SK-N-MC (cell line): ENCODE measurements around the gene ZFR.

ENCODE experiments used
- DNase-seq: peaks from one replicate; pipeline ENCODE4 v3.0.0-alpha.2; 2011; ENCODE audit warnings: low read depth, low spot score
- H3K27ac ChIP-seq: fragments of 200-600 bp; sonication (generic); 2 replicates; pipeline ENCODE4 v1.5.1; 2016; ENCODE audit warnings: mixed run types
- H3K36me3 ChIP-seq: fragments of 200-600 bp; sonication (generic); 2 replicates; pipeline ENCODE4 v1.6.1; 2017; ENCODE audit warnings: antibody characterized with exemption, low read length, mixed read lengths; ENCODE audit not compliant: insufficient read depth
- H3K4me3 ChIP-seq: fragments of 200-600 bp; sonication (generic); 2 replicates; pipeline ENCODE4 v1.5.1; 2016
- H3K9ac ChIP-seq: fragments of 200-600 bp; sonication (generic); 2 replicates; pipeline ENCODE4 v1.8.0; 2017; ENCODE audit warnings: mixed run types, mixed read lengths; ENCODE audit not compliant: insufficient read length
- H3K9me3 ChIP-seq: fragments of 200-600 bp; sonication (generic); 2 replicates; pipeline ENCODE4 v1.6.1; 2017; ENCODE audit warnings: low read depth, mild to moderate bottlenecking, antibody characterized with exemption, low read length, moderate library complexity, mixed read lengths
- EZH2 ChIP-seq: fragments of 200-600 bp; sonication (generic); IDR thresholded peaks from one replicate; pipeline ENCODE4 v1.6.1; 2017; ENCODE audit warnings: antibody characterized with exemption
- FOXP2 ChIP-seq: optimal IDR thresholded peaks from 2 replicates; pipeline ENCODE3; 2011; ENCODE audit warnings: mild to moderate bottlenecking, moderate library complexity; ENCODE audit not compliant: insufficient read depth; ENCODE audit errors: extremely low read length, control extremely low read depth
- POLR2AphosphoS5 ChIP-seq: IDR thresholded peaks from 2 replicates; pipeline ENCODE4 v1.6.1; 2012; ENCODE audit warnings: mild to moderate bottlenecking, low read depth, low read length, borderline replicate concordance

Gene ZFR

DNA sequence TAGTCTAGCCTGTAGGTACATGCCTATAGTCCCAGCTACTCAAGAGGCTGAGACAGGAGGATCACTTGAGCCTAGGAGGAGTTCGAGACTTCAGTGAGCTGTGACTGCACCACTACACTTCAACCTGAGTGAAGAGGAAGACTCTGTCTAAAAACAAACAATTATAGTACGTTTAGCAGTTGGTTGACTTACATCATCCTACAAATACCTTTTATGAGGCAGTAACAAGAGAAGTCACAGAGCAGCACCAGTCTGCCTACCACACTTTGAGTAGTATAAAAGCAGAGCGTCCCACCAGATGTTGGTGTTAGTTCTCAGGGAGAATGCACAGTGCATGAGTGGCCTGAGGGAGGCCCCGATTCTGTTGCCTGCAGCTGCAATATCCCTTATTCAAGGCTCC is 16.1 kb downstream of the ZFR start:
- no peak for DNase-seq
- Histone ChIP-seq H3K27ac (no peak overlapping the region), H3K4me3 (no peak overlapping the region), H3K9me3 (peaks cover 7% of the 10 kb centered on the region), H3K36me3 (peaks cover 60% of the 10 kb centered on the region), H3K9ac (no peak overlapping the region)
- no peak for TF ChIP-seq POLR2AphosphoS5
- no peak for TF ChIP-seq FOXP2
- no peak for TF ChIP-seq EZH2

DNA sequence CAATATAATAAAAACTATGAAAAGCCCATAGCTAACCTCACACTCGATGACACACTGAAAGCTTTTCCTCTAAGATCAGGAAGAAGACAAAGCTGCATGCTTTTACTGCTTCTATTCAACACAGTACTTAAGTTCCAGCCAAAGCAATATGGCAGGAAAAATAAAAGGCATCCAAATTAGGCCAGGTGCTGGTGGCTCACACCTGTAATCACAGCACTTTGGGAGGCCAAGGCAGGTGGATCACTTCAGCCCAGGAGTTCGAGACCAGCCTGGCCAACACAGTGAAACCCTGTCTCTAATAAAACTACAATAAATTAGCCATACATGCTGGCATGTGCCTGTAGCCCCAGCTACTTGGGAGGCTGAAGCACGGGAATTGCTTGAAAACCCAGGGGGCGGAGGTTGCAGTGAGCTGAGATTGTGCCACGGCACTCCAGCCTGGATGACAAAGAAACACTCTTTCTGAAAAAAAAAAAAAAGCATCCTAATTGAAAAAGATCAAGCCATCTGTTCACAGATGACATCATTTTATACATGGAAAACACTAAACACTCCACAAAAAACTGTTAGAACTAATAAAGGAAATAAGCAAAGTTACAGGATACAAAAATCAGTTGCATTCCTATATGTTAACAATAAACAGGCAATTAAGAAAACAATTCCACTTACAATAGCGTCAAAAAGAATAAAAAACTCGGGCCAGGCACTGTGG is 17.9 kb downstream of the ZFR start:
- Histone ChIP-seq H3K9ac (no peak overlapping the region), H3K9me3 (peaks cover 7% of the 10 kb centered on the region), H3K4me3 (no peak overlapping the region), H3K27ac (no peak overlapping the region), H3K36me3 (peaks cover 58% of the 10 kb centered on the region)
- no peak for DNase-seq
- TF ChIP-seq EZH2 (no peak), FOXP2 (no peak), POLR2AphosphoS5 (no peak)

DNA sequence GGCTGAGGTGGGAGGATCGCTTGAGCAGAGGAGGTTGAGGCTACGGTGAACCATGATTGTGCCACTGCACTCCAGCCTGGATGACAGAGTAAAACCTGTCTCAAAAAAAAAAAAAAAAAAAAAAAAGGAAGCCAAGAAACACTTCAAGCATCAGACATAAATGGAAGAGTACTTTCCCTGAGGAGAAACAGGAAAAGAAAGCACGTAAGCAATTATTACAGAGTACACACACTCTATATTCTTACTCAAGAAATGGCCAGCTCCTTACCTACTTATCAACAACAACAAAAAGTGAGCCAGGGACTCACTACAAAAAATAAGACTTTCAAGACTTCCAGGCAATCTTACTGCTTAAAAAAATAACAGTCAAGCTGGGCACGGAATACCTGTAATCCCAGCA is 21.8 kb downstream of the ZFR start:
- Histone ChIP-seq H3K9ac (no peak overlapping the region), H3K4me3 (no peak overlapping the region), H3K9me3 (peaks cover 7% of the 10 kb centered on the region), H3K36me3 (peaks cover 50% of the 10 kb centered on the region), H3K27ac (no peak overlapping the region)
- no peak for DNase-seq
- TF ChIP-seq FOXP2 (no peak), POLR2AphosphoS5 (no peak), EZH2 (no peak)

DNA sequence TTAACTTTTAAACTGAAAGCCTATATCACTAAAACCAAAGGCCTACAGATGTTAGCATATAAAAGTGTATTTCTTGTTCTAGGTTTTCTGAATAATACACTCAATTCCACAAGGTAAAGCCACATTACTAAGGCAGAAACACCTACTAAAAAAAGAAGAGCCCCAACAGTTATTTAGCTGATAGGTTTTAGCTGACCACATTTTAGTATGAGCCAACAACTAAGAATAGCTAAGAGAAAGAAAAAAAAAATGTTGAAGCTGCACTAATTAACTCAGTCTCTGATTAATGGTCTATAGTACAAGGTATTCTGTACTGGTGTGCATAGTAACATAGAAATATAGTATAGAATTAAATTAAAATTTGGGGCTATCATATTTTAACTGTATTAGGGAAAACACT is 23.5 kb downstream of the ZFR start:
- TF ChIP-seq POLR2AphosphoS5 (no peak), EZH2 (no peak), FOXP2 (no peak)
- no peak overlapping the region for H3K27ac ChIP-seq
- peaks cover 49% of the 10 kb centered on the region for H3K36me3 ChIP-seq
- no peak overlapping the region for H3K4me3 ChIP-seq
- no peak overlapping the region for H3K9ac ChIP-seq
- no peak for DNase-seq
- H3K9me3 ChIP-seq = peaks cover 4% of the 10 kb centered on the region

DNA sequence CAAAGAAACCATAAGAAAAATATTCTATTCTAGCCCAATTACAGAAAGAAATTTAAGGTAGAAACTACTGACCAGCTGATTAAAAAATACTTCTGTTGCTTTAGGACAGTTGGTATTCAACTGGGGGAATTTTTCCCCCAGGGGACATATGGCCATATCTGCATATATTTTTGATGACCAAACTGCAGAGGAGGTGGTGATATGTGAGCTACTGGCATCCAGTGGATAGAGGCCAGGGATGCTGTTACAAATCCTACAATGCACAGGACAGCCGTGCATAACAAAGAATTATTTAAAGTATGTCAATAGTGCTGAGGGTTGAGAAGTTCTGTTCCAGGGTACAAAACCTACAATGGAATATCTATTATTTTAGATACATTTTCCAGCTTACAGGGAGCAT is 24.0 kb downstream of the ZFR start:
- TF ChIP-seq EZH2 = no peak
- no peak for TF ChIP-seq POLR2AphosphoS5
- TF ChIP-seq FOXP2 = no peak
- H3K27ac ChIP-seq = no peak overlapping the region
- H3K9ac ChIP-seq = no peak overlapping the region
- H3K4me3 ChIP-seq = no peak overlapping the region
- peaks cover 54% of the 10 kb centered on the region for H3K36me3 ChIP-seq
- peaks cover 3% of the 10 kb centered on the region; the same call in 1 of the 2 replicates for H3K9me3 ChIP-seq
- no peak for DNase-seq

DNA sequence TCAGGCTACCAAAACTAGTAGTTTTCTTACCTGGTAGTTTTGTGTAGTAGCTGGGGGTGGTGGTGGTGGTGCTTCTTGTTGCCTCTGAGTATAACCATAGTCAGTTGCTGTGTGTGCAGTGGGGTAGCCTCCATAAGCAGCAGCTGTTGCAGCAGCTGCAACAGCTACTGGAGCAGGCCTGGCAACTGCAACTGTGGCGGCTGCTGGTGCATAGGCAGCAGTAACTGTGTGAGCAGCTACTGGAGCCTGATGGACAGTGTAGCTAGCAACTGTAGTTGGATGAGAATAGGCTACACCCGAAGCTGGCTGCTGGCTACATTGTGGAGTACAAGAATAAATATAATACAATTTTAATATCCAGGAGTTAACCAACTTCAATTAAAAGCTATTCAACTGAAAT is 24.7 kb downstream of the ZFR start:
- Histone ChIP-seq H3K9me3 (peaks cover 3% of the 10 kb centered on the region; the same call in 1 of the 2 replicates), H3K9ac (no peak overlapping the region), H3K27ac (no peak overlapping the region), H3K4me3 (no peak overlapping the region), H3K36me3 (peaks cover 57% of the 10 kb centered on the region)
- no peak for DNase-seq
- TF ChIP-seq FOXP2 (no peak), EZH2 (no peak), POLR2AphosphoS5 (no peak)

DNA sequence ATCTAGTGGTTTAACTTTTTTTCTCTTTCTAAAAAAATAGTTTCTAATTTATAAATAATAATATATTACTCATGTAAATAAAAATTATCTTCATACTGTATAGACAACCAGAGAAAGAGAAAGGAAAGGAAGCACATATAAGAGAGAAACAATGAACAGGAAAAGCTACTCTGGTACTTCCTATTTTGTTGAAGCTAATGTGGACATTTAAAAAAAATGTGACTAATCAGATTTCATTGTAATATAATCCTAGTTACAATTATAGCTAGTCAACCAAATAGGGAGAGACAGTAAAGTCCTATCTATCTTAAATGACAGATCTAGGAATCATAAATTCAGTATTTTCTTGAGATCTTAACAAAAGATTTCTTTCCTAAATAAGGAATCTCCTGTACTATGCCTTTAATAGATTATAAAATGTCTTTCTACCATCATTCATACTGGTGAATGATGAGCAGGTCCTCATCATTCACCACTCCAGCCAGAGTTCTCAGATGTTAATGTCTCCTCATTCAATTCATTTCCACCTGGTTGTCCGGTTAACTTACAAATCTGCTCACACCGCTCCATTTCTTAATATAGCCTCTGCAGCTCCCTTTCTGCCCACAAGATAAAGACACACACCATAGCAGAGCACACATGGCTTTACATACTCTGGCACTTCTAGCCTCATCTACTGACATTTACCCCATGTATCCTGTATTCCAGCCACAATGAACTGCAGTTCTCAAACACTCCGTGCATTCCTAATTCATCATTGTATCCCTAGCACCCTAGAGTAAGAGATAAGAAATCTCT is 30.9 kb downstream of the ZFR start:
- Histone ChIP-seq H3K9me3 (no peaks in the 10 kb centered on the region), H3K27ac (no peak overlapping the region), H3K36me3 (peaks cover 90% of the 10 kb centered on the region), H3K4me3 (no peak overlapping the region), H3K9ac (no peak overlapping the region)
- no peak for DNase-seq
- TF ChIP-seq EZH2 (no peak), FOXP2 (no peak), POLR2AphosphoS5 (no peak)

DNA sequence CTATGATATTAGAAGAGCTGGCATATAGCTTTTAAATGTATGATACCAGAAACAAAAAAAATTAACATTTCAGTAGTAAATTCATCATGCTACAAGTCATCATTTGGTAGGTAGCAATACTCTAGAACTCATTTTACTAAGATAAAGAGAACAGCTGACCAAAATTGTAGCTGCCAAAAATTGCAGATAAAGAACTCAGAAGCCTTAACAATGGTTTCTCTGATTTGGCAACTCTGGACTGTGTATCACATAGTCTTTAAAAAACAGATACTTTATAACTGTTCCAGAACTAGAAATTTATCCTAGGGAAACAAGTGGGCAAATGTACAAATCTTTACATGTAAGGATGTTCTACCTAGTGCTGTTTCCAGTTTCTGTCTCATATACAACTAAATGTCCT is 33.9 kb downstream of the ZFR start:
- Histone ChIP-seq H3K4me3 (no peak overlapping the region), H3K9me3 (no peaks in the 10 kb centered on the region), H3K36me3 (peaks cover 96% of the 10 kb centered on the region), H3K27ac (no peak overlapping the region), H3K9ac (no peak overlapping the region)
- DNase-seq = no peak
- TF ChIP-seq EZH2 (no peak), FOXP2 (no peak), POLR2AphosphoS5 (no peak)
